Stimulated activated naive CD4-positive, alpha-beta T cell (primary cell): Measurements from ENCODE around the gene MAP2K1.
"Not testable (repeated sequence)": the region's sequence is repeated elsewhere in the genome, so short reads cannot be mapped to it uniquely, and the experiment has no call there.

Source experiments
- DNase-seq, 6 experiments: peaks; one replicate each; lab custom pipeline; 2025; lab: John Stamatoyannopoulos, UW

Gene MAP2K1

DNA sequence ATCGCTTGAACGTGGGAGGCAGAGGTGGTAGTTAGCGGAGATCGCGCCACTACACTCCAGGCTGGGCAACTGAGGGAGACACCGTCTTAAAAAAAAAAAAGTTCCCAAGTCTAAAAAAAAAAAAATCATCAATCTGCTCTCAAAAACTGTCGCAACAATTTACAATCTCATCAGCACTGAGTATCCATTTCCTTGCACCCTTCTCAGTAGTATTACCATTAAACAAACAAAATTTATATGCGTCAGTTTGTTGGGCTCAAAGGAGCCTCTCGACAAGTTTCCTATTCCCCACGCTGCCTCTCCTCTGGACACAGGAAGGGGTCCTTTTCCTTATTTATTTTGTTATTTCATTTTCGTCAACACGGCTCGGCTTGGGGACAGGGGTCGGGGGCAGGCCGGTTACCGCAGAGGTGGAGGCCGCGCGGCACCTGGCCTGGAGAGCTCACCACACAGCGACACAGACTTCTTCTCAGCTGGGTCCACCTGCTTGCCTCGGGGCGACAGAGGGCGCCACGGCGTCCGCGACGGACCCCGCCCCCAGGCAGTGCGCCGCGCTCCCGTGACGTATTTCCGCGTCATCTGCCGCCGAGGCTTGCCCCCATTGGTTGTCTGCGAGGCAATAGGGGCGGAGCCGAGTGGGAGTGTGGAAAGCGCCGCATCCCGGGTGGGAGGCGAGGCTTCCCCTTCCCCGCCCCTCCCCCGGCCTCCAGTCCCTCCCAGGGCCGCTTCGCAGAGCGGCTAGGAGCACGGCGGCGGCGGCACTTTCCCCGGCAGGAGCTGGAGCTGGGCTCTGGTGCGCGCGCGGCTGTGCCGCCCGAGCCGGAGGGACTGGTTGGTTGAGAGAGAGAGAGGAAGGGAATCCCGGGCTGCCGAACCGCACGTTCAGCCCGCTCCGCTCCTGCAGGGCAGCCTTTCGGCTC, at the start of gene MAP2K1:
Gene MAP2K1 (plus strand): TSS at position 709 of the 920 bp plus-strand sequence. CDS start 436 bp downstream, outside the sequence.
- DNase-seq, result peak; percentile 96 to 99 (median 97)

DNA sequence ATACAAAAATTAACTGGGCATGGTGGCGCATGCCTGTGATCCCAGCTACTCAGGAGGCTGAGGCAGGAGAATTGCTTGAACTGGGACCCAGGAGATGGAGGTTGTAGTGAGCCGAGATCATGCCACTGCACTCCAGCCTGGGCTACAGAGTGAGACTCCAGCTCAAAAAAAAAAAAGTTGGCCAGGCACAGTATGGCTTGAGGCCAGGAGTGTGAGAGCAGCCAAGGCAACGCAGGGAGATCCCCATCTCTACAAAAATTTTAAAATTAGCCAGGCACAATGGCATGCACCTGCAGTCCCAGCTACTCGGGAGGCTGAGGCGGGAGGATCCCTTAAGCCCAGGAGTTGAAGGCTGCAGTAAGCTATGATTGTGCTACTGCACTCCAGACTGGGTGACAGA, 38.2 kb upstream of the MAP2K1 start:
- DNase-seq, result not testable (repeated sequence)

- DNase-seq, result no peak
Observed at GRCh38 chr15:66356077-66356358, 30.7 kb upstream of the MAP2K1 start.

DNA sequence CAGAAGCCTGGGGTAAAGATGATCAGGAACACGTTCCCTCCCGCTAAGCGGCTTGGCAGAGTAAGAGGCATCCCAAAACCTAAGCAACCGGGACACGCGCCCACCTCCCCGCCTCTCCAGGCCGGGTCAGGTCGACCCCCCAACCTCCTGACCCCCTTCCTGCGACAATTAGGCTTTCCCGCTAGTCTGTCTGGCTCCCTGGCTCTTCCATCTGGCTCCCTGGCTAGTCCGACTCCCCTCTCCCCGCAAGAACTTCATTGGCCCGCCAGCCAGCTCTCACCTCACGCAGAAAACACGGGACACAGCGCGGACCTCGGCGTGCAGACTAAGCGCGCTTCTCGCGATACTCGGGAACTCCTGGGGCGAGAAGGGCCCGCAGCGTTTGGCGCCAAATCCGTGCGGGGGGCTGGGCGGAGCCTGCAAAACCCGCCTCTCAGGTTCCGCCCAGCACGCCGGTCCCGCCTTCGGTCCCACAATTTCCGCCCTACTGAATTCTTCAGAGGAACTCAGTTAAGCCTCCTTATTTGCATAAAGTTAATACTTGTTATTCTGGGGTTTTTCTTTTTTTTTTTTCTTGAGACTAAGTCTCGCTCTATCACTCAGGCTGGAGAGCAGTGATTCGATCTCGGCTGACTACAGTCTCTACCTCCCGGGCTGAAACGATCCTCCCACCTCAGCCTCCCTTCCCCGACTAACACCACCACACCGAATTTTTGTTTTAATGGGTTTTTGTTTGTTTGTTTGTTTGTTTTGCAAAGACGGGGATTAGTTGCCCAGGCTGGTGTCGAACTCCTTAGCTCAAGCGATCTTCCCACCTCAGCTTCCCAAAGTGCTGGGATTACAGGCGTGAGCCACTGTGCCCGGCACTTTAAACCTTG, 30.1 kb upstream of the MAP2K1 start, which contains the start of gene TIPIN:
Gene TIPIN (minus strand): TSS at position 327 of the 878 bp plus-strand sequence. CDS start 3,738 bp downstream, outside the sequence.
- peak; percentile 92 to 96 (median 94) for DNase-seq

- no peak for DNase-seq
Observed at GRCh38 chr15:66359740-66360139, 27.0 kb upstream of the MAP2K1 start.

GRCh38 chr15:66361745-66362460, 24.8 kb upstream of the MAP2K1 start:
- DNase-seq, result not testable (repeated sequence)

GRCh38 chr15:66362776-66363175, 23.9 kb upstream of the MAP2K1 start:
- DNase-seq, result no peak

DNA sequence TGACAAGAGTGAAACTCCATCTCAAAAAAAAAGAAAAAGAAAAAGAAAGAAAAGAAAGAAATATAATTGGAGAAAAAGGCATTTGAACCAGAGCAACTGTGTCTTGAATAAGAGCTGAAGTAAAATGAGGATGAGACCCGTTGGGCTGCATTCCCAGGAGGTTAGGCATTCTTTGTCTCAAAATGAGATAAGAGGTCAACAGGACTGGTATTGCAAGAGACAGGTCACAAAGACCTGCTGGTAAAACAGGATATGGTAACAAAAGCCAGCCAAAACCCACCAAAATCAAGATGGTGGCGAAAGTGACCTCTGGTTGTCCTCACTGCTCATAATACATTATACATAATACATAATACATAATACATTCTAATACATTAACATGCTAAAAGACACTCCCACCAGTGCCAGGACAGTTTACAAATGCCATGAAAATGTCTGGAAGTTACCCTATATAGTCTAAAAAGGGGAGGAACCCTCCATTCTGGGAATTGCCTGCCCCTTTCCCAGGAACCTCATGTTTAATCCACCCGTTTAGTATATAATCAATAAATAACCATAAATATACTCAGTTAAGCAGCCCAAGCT, 21.7 kb upstream of the MAP2K1 start:
- no peak for DNase-seq

DNA sequence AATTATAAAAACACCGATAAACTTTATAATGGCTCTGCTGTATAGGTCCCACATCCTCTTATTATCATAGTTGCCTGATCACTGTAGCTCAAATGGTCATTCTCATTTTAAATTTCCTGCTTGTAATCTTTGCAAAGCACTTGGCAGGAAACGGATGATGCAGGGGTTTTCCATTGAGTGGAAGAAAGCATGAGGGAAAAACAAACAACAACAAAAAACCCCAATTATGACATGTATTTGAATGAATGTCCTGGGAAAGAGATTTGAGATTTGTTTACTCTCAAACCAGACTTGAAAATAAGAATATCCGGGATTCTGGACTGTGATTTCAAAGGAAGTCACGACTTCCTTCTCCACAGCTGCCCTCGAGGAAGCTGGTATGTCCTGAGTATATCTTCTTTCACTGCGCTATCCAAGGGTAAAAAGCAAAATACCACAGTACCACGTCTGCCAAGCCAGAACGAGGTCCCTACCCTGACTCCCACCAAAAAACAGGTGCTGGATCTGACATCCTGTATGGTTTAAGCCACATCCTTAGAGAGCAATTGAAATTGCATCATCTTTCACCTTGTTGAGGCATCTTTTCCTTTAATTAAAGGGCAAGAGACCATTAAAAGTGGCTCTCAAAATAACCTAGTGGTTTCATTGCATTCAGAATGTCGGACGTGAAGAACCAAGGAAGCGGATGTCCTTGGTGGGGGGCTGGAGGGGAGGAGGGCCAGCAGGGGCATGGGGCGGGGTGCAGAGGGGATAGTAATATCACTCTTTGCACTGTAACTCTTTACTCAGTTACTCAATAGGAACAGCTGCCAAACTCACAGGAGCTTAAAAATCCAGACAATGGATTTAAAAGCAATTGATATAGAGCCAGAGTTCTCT, 16.7 kb upstream of the MAP2K1 start:
- DNase-seq, result peak in 1 of 6 experiments; percentile 7

- DNase-seq, result no peak
Observed at GRCh38 chr15:66374179-66374578, 12.5 kb upstream of the MAP2K1 start.

DNA sequence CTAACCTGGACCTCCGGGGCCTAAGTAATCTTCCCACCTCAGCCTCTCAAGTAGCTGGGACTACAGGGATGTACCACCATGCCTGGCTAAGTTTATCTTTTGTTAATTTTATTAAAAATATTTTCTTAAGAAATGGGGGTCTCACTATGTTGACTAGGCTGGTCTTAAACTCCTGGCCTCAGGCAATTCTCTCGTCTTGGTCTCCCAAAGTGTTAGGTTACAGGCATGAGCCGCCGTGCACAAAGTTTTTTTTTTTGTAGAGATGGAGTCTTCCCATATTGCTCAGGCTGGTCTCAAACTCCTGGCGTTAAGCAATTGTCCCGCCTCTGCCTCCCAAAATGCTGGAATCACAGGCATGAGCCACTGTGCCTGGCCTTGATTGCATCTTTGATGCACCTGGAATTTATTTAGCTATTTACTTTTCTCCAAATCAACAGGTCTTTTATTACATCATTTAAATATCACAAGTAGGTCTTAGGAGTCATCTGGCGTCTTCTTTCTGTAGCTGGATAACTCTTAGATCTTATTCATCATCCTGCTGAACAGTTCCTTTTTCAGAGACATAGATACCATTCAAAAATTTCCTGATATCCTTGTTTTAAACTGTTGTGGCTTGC, 7.8 kb upstream of the MAP2K1 start:
- DNase-seq, result no peak

GRCh38 chr15:66381376-66381775, 5.3 kb upstream of the MAP2K1 start:
- DNase-seq, result not testable (repeated sequence)

DNA sequence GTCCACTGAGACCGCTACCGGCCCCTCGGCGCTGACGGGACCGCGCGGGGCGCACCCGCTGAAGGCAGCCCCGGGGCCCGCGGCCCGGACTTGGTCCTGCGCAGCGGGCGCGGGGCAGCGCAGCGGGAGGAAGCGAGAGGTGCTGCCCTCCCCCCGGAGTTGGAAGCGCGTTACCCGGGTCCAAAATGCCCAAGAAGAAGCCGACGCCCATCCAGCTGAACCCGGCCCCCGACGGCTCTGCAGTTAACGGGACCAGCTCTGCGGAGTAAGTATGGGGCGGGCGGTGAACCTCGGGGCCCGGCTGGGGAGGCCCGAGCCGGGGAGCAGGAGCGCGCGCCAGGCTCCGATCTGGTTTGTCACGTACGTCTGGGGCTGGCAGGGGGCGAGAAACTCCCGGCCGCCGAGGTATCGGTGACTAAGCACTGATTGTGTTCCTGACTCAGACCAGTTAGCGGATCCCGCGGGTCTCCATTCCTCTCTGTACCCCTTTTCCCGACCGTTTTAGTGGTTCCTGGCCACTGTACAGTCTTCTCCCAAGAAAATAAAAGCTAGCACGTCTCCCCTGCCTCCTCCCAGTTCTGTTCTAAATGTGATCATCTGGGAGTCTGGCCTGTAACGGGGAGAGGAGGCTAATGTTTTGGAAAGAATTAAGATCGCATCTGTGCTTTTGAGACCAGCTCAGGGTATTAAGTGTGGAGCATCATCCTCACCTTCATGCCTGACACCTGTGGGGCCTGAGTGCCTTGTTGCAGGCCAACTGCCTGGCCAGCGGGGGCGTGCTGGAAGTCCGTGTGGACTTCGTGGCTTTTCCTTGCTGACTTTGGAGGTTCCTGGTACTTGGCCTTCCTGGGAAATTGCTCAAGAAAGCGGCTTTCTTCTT, 691 bp downstream of the MAP2K1 start:
- peak; percentile 43 to 67 (median 58) for DNase-seq

DNA sequence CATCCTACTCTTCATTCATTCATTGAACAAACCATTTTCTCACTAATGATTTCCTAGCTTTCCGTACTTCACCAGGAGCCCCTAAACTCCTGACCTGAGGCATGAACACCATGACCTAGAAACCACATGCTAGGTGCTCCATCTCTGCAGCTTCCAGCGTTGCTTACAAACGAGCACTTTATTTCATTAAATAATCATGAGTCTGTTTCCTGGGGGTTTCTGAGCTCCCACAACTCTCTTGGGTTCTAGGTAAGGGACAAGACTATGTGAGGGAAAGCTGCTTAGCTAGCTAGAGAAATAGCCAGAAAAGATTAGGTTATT, 1.3 kb downstream of the MAP2K1 start:
- no peak for DNase-seq

DNA sequence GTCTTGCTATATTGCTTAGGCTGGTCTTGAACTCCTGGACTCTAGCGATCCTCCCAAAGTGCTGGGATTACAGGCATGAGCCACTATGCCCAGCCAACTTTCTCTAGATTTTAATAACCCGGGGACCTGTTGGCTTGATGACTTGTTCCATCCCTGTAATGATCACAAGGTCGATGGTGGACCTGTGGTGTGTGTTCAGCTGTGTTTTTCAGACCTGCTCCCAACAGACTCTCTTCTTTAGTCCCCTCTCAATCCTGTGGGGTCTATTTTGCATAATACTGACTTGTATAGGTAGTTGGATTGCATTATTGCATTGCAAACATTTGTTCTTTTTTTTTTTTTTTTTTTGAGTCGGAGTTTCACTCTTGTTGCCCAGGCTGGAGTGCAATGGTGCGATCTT, 1.9 kb downstream of the MAP2K1 start:
- no peak for DNase-seq

DNA sequence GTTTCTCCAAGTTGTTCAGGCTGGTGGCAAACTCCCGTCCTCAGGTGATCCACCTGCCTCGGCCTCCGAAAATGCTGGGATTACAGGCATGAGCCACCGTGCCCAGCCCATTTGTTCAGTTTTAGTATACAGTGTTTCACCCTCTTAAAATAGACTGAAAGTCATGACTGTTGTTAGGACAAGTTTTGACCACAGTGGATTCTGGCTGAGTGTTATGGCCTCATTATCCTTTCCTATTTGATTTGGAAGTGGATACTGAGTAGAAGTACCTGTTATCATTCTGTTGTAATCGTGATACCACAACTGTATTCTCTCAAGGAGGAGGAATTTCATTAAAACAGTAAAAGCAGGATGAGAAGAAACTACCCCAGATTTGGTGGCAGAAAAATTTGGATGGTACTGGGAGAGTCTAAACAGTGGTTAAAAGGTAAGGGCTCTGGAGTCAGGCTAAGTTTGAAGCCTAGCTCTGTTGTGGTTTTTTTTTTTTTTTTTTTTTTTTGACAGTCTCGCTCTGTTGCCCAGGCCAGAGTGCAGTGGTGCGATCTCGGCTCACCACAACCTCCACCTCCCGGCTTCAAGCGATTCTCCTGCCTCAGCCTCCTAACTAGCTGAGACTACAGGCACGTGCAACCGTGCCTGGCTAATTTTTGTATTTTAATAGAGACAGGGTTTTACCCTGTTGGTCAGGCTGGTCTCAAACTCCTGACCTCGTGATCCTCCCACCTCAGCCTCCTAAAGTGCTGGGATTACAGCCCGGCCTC, 2.6 kb downstream of the MAP2K1 start:
- DNase-seq, result no peak

- DNase-seq, result no peak
Observed at GRCh38 chr15:66389859-66390381, 3.2 kb downstream of the MAP2K1 start.

- DNase-seq, result peak in 2 of 6 experiments; percentile 24 to 26
Observed at GRCh38 chr15:66390678-66391077, 4.0 kb downstream of the MAP2K1 start.
